GM15510 (cell line): Measurements from ENCODE around the gene ZNF189.

Source experiments
- POLR2A ChIP-seq: IDR thresholded peaks from 3 replicates; pipeline ENCODE4 v1.6.1; 2011; ENCODE audit warnings: borderline replicate concordance; ENCODE audit not compliant: insufficient read length; ENCODE audit errors: extremely low read depth

The ZNF189 gene

DNA sequence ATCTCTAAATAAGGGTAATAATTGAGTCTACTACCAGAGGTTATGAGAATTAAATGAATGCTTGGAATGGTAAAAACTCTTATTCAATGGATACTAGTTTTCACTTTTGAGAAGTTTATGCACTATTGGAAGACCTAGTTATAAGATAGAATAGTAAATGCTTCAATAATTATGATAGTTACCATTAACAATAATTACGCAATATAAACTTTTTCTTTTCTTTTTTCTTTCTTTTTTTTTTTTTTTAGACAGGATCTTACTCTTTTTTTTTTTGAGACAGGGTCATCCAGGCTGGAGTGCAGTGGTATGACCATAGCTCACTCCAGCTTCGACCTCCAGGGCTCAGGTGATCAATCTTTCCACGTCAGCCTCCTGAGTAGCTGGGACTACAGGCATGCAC lies 30.3 kb downstream of the ZNF189 start:
- TF ChIP-seq POLR2A, result no peak

DNA sequence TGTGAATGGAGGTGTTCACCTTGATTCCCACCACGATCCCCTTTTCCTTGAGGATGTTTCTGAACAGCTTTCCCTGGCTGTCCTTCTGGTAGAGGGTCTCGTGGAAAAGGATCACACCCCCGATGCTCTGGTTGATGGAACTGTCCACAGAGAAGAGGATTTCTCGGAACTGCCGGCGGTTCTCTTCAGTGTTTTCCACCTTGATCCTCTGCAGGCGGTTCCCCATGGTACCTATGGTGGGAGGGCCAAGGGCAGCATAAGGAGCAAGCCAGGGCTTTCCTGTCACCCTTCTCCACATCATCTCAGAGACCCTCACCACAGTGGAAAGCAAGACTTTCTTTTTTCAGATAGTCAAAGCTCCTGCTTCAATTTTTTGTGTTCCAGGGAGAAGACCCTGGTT lies 31.1 kb downstream of the ZNF189 start:
- no peak for TF ChIP-seq POLR2A

DNA sequence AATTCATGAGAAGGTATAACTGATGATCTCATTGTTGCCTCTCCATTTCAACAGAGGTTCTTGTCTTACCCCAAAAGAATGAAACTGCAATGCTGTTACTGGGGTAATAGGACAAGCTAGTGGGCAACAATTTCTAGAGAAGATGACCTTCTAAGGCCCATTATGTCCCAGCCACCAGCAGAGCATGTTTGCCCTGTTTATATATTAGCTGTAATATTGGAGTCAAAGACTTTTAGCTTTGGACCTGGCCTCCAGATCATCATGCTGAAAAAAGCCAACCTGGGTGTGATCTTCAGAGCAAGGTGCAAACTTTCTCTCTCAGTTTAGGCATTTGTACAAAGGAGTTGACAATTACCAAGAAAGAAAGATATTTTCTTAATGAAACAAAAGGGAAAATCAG lies 33.5 kb downstream of the ZNF189 start:
- TF ChIP-seq POLR2A, result no peak

DNA sequence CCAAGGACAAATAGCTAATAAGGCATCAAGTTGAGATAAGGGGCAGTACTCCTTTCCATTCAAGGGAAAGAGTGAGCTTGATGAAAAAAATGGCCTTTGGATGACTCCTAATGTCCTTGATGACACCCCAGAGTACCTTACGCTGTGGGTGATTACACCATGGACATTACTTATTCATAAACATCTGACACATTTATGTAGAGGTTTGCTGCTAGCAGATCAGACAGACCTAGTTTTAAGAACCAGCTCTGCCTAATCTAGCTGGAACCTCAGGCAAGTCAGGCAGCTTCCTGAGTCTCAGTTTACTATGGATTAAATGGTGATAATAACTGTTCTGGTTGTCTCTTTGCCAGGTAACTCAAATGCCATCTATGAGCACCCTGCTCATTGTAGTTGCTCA lies 34.1 kb downstream of the ZNF189 start:
- no peak for TF ChIP-seq POLR2A

DNA sequence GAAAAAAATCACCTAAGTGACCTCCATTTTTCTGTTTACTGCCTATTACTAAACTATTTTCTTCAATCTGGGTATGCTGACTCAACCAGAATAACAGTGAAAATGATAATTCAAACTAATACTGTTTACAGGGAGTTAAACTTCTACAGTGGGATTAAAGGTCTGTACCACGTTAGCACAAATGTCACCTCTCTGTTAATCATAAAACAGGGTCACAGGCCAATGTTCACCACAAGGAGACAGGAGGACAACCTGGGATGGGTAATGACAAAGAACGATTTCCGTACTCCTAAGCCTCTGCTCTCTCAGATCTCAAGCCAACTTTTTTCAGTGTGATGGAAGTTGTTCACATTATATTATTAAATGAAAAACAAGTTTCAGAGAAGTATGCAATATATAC lies 34.6 kb downstream of the ZNF189 start:
- no peak for TF ChIP-seq POLR2A

DNA sequence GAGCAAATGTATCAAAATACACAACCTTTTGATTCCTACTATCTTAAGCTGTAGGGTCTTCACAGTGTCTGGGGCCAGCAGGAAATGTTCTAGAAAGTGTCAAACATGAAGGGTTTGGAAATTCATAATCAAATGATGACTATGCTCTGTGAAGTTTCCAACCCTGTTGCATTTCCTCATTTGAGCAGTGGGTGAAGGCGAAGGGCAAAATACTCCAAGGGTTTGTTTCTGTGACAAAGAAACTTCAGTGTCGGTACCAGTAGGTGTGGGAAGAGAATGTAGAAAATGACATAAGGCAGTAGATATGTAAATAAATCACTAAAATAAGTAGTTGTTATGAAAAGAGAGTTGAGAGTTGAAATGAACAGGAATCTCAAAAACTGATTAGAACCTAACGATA lies 36.3 kb downstream of the ZNF189 start:
- no peak for TF ChIP-seq POLR2A

DNA sequence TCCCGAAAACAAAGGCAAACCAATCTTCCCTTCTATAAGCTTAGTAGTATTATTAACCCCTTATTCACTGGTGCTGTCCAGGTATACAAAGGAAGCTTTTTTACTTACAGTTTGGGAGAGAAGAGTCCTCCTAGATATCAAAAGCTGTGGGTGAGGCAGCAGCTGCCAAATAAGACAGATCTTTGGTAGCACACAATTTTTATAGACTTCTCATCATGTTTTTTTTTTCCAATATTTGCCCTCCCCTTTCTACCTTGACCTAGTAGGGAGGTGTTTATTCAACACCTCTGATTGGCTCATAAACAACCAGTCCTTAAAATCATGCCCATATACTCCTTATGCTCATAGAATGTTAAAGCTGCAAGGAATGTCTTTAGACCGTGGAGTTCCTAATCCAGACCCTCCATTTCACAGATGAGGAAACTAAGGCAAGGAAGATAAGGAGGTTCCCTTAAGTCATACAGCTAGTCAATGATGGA lies 37.0 kb downstream of the ZNF189 start, which contains the start of gene ALDOB:
TSS of gene ALDOB (minus strand) at position 174 of the 479 bp plus-strand sequence. CDS start 4,887 bp downstream, outside the sequence.
- no peak for TF ChIP-seq POLR2A

DNA sequence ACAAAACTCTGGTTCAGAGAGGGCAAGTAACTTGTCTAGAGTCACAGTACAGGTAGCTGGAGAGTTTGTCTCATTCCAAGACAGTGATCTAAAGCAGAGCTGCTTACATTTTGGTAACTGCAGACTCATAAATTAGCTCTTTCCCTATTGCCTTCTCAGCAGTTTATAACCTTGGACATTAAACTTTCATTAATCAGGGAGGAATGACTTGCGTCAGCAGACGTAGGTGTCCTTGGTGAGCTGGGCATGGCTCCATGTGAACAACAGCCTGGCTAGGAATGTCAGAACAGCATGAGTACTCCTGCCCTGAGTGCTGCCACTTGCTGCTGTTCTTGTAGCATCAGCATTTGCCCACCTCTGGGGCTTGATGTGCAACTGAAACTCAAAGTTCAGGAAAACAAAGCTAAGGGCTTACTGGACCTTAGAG lies 39.2 kb downstream of the ZNF189 start:
- TF ChIP-seq POLR2A, result no peak

DNA sequence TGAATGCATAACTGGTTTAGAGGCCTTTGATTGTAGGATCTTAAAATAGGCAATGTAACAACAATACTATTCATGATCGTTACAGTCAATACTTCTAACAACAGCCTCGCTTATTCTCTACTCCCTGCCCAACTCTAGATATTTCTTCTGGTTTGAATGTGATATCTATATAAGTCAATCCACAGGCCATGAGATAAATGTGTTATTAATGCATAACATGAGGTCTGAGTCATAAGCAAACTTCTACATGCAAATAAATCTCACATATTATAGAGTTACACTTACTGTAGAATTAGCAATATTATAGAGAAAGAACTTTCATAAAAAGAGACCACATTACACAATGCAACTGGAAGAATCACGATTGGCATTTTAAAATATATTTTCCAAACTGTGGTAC lies 39.9 kb downstream of the ZNF189 start:
- TF ChIP-seq POLR2A, result no peak

DNA sequence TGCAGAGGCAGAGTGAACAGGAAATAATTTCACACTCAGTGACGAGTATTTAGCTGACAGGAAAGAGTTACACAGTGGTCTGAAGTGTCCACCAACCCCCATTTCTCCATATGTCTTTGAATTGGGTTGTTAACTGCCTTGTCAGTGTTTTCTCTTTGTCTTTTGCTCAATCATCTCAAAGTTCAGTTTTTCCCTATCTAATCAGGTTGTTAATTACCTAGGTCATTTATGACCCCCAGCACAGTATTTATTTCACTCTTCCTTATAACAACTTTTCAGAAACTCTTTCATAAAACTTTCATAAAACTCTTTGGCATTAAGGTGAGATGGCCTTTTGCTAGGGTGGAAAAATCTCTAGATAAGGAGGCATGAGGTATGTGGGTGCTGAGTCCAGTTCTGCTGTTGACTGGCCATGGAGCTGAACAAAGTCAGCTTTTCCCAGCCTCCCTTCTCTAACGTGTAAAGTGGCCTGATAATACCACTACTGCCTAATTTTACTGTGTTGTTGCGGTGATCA lies 42.1 kb downstream of the ZNF189 start:
- no peak for TF ChIP-seq POLR2A

DNA sequence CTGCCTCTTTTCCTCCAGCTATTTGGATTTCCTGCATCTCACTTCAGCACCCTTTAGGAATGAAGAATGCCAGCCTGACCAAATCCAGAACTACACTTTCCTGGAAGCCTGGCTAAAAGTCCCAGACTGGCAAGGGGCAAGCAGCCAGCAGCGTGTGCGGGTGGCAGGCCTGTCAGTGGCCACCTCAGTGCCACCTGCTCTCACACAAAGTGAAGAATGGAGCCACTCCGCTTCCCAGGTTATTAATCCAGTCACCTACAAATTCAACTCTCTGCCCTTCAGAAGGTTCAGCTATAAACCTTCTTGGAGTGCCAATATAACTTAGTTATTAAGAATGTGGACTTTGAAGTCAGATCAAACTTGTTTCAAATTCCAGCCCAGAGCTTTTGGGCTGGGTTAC lies 43.7 kb downstream of the ZNF189 start:
- no peak for TF ChIP-seq POLR2A

DNA sequence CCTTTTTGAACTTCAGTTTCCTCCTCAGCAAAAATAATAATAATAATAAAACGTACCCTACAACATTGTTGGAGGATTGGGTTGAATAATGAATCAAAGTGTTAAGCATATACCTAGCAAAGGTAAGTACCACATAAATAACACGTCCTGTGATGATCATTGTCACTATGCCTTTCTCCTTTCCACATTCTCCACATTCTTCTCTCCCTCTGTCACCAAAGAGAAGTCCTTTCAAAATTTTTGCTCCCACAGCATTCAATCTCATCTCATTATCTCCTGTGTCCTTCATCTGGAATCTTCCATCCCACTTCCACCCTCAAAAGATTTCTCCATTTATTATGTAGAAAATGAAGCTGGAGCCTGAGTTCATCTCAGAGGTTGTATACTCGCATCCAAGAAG lies 44.1 kb downstream of the ZNF189 start:
- no peak for TF ChIP-seq POLR2A

DNA sequence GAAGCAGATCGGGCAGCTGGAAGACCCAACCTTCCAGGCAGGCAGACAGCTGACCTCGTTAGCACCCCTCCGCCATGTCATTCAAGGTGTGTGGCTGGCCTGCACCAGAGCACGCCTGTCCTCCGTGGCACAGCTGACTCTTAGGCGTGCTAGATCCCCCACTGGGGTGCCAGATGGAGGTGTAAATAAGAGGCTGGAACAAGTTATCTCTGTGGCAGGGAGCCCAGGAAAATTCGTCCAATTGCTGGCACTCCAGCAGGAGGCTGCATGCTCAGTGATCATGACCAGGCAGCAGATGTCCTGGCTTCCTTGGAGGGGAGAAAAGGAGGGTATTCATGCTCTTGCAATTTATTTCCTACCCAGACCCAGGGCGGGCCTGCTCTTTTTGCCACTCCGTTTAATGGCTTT lies 44.7 kb downstream of the ZNF189 start:
- no peak for TF ChIP-seq POLR2A

DNA sequence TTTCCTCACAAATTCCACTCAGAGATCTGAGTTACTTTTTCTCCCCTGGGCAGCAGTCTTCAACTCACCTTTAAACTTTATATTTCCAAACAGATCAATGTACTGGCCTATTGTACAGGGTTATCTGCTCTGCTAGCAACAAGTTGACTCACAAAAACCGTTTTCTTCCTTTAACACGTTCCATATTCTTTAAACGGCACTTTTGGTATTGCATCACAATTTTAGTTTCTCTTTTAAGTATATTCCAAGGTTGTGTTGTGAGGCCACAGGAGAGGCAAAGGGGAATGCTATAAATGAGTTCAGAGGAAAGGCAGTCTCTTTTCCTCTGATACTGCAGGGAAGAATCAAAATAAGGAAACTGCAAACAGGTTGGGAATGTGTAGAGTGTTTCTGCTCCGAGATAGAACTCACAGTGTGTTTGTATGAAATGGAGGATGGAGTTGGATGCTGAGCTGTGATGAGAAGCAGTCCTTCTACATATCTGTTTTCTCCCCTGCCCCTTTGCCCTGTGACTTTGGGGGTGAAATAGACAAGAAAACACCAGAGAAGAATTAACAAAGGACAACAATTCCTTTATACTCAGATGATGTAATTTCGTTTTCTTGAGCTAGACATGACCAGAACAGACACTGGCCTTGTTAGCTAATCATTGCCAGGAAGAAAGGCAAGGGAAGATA lies 46.8 kb downstream of the ZNF189 start:
- no peak for TF ChIP-seq POLR2A

DNA sequence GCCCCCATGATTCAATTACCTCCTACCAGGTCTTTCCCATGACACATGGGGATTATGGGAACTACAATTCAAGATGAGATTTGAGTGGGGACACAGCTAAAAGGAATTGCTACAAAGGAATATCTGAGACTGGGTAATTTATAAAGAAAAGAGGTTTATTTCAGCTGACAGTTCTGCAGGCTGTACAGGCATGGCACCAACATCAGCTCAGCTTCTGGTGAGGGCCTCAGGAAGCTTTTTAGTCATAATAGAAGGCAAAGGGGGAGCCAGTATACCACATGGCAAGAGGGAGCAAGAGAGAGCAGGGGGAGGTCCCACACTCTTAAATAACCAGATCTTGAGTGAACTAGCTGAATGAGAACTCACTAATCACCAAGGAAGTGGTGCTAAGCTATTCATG lies 48.1 kb downstream of the ZNF189 start:
- no peak for TF ChIP-seq POLR2A

DNA sequence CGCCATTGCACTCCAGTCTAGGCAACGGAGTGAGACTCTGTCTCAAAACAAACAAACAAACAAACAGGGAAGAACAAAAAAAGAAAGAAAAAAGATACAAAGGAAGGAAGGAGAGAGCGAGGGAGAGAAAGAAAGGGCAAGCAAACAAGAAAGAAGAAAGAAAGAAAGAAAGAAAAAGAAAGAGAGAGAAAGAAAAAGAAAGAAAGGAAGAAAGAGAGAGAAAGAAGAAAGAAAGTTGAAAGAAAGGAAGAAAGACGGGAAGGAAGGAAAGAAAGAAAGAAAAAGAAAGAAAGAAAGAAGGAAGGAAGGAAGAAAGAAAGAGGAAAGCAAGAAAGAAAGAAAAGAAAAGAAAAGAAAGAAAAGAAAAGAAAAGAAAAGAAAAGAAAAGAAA lies 50.0 kb downstream of the ZNF189 start:
- TF ChIP-seq POLR2A, result no peak
